Upper lobe of right lung (tissue), 1 donor: Measurements from ENCODE around the gene ALPP. TPM values are rescaled to one million over a fixed set of nuclear protein-coding genes. Genes with fewer than 3 reads are reported as not detected.

ENCODE experiments used
- ATAC-seq: fragments of 200-7000 bp; cut with Tn5 transposase; one replicate; pipeline ENCODE4 v1.9.1; 2020; ENCODE audit warnings: mild to moderate bottlenecking, moderate library complexity
- DNase-seq: peaks from one replicate; pipeline ENCODE4 v3.0.0-alpha.2; 2020
- H3K27ac ChIP-seq: fragments of 200-600 bp; one replicate; pipeline ENCODE4 v1.8.0; 2022
- H3K27me3 ChIP-seq: fragments of 200-600 bp; one replicate; pipeline ENCODE4 v1.8.0; 2022; ENCODE audit warnings: mild to moderate bottlenecking
- H3K36me3 ChIP-seq: fragments of 200-600 bp; one replicate; pipeline ENCODE4 v1.8.0; 2022
- H3K4me1 ChIP-seq: fragments of 200-600 bp; one replicate; pipeline ENCODE4 v1.8.0; 2022
- H3K4me3 ChIP-seq: fragments of 200-600 bp; one replicate; pipeline ENCODE4 v1.8.0; 2022; ENCODE audit warnings: mild to moderate bottlenecking
- H3K9me3 ChIP-seq: fragments of 200-600 bp; one replicate; pipeline ENCODE4 v1.8.0; 2022
- intact Hi-C: fragments of 100-400 bp; cut with DNase I; formaldehyde crosslinking; loops from one replicate; pipeline ENCODE4 v1.11.0; 2022
- total RNA-seq: library from RNA; stranded (reverse); fragmentation: NEBNext Ultra II Directional; extraction: Animal tissue kit (Norgen Biotek cat#: 25700); gene quantifications from one replicate; pipeline ENCODE4 v1.2.1, GENCODE V29; 2021
- TF ChIP-seq, protein P1 (sequence below): fragments of 200-600 bp; IDR thresholded peaks from one replicate; pipeline ENCODE4 v1.8.0; 2022; ENCODE audit warnings: antibody characterized with exemption
- donor health status: DM: no; HTN: yes; CAD: no; lungs with severe emphysema.

ALPP gene
- total RNA-seq, 1 donor from 2014 or later = 9.5 TPM

DNA sequence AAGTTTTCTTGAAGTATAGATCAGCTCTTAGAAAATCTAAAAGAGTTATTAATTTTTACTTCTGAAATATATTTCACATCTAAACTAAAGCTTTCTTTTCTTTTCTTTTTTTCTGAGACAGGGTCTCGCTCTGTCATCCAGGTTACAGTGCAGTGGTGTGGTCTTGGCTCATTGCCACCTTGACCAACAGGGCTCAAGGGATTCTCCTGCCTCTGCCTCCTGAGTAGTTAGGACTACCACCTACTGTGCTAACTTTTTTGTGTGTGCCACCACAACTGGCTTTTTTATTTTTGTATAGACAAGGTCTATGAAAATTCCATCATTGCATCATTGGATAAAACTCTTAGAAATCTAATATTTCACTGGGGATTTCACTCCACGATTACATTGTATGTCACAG, 18.1 kb downstream of the ALPP start:
- DNase-seq (no peak), ATAC-seq (no peak)
- Histone ChIP-seq H3K9me3 (no peaks in the 10 kb centered on the region), H3K4me3 (no peak overlapping the region), H3K27ac (no peak overlapping the region), H3K27me3 (peaks cover 6% of the 10 kb centered on the region), H3K4me1 (no peaks in the 10 kb centered on the region), H3K36me3 (no peaks in the 10 kb centered on the region)
- TF ChIP-seq, protein P1, sequence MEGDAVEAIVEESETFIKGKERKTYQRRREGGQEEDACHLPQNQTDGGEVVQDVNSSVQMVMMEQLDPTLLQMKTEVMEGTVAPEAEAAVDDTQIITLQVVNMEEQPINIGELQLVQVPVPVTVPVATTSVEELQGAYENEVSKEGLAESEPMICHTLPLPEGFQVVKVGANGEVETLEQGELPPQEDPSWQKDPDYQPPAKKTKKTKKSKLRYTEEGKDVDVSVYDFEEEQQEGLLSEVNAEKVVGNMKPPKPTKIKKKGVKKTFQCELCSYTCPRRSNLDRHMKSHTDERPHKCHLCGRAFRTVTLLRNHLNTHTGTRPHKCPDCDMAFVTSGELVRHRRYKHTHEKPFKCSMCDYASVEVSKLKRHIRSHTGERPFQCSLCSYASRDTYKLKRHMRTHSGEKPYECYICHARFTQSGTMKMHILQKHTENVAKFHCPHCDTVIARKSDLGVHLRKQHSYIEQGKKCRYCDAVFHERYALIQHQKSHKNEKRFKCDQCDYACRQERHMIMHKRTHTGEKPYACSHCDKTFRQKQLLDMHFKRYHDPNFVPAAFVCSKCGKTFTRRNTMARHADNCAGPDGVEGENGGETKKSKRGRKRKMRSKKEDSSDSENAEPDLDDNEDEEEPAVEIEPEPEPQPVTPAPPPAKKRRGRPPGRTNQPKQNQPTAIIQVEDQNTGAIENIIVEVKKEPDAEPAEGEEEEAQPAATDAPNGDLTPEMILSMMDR = no peak
- intact Hi-C loops = no loop called here

DNA sequence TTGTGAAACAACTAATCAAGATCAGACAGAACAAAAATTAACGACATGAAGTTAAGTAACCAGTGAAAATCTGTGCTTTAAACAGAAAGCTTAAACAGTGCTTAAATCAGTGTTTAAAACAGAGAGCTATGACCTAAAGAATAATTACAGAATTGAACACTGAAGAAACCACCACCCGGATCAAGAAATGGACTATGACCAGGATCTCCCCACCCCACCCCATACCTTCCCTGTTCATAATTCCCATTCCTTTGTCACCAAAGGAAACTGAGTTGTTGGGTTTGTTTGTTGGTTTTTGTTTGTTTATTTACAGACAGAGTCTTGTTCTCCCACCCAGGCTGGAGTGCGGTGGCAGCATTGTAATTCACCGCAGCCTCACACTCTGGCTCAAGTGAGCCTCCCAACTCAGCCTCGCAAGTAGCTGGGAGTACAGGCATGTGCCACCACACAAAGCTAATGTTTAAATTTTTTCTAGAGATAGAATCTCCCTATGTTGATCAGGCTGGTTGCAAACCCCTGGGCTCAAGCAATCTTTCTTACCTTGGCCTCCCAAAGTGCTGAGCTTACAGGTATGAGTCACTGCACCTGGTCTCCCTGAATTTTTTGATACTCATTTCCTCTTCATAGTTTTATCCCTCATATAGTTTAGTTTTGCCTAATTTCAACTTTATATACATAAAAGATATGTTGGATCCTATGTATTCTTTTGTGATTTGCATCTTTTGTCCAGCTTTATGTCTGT, 19.9 kb downstream of the ALPP start:
- Histone ChIP-seq H3K27me3 (peaks cover 6% of the 10 kb centered on the region), H3K4me3 (no peak overlapping the region), H3K9me3 (no peaks in the 10 kb centered on the region), H3K36me3 (no peaks in the 10 kb centered on the region), H3K27ac (no peak overlapping the region), H3K4me1 (no peaks in the 10 kb centered on the region)
- TF ChIP-seq, protein P1 = no peak
- intact Hi-C loops = no loop called here
- DNase-seq (peak; percentile 7), ATAC-seq (no peak)

DNA sequence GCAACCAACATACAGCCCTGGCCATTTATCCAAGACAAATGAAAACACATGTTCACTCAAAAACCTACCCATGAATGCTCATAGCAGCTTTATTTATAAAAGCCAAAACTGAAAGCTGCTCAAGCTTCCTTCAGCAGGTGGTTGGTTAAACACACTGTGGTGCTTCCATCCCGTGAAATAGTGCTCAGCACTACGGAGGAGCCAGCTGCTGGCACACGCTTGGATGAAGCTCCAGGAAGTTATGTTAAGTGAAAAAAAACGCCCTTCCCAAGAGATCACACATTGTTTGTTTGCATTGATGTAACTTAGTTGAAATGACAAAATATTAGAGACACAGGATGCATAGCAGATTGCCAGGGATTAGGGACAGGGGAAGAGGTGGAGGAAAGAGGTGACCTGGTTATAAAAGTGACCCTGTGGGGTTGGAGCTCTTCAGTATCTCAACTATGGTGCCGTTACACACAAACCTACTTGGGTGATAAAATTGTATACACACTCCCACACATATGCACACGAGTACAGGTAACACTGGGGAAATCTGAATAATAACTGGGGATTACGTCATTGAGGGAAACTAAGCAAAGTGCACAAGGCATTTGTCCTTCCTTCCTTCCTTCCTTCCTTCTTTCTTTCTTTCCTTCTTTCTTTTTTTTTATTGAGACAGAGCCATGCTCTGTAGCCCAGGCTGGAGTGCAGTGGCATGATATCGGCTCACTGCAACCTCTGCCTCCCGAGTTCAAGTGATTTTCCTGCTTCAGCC, 21.9 kb downstream of the ALPP start:
- no peaks in the 10 kb centered on the region for H3K4me1 ChIP-seq
- no peak for DNase-seq
- H3K36me3 ChIP-seq = no peaks in the 10 kb centered on the region
- H3K27ac ChIP-seq = no peak overlapping the region
- no peaks in the 10 kb centered on the region for H3K9me3 ChIP-seq
- ATAC-seq = no peak
- H3K4me3 ChIP-seq = no peak overlapping the region
- intact Hi-C loops = no loop called here
- H3K27me3 ChIP-seq = peaks cover 6% of the 10 kb centered on the region
- TF ChIP-seq, protein P1 = no peak

DNA sequence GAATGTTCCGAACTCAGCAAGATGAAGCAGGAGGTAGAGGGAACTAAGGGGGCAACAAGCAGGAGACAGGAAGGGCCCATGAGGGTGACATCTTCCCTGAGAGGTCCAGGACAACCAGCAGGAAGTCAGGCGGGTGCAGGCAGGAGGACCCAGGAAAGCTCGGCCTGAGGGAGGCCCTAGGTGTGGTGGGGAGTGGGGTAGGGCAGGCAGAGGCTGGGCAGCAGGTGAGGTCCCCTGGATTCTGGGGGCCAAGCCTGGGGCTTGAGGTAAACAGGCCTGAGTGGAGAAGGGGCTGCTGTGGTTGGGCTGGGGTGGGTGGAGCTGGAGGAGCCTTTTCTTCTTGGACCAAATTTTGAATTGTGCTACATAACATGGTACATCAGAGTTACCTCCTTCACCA, 24.0 kb downstream of the ALPP start:
- no peaks in the 10 kb centered on the region for H3K27me3 ChIP-seq
- no peaks in the 10 kb centered on the region for H3K4me1 ChIP-seq
- no peak overlapping the region for H3K4me3 ChIP-seq
- no peaks in the 10 kb centered on the region for H3K9me3 ChIP-seq
- TF ChIP-seq, protein P1 = no peak
- H3K36me3 ChIP-seq = no peaks in the 10 kb centered on the region
- ATAC-seq = peak; percentile 19
- H3K27ac ChIP-seq = no peak overlapping the region
- intact Hi-C loops = no loop called here
- peak; percentile 38 for DNase-seq

DNA sequence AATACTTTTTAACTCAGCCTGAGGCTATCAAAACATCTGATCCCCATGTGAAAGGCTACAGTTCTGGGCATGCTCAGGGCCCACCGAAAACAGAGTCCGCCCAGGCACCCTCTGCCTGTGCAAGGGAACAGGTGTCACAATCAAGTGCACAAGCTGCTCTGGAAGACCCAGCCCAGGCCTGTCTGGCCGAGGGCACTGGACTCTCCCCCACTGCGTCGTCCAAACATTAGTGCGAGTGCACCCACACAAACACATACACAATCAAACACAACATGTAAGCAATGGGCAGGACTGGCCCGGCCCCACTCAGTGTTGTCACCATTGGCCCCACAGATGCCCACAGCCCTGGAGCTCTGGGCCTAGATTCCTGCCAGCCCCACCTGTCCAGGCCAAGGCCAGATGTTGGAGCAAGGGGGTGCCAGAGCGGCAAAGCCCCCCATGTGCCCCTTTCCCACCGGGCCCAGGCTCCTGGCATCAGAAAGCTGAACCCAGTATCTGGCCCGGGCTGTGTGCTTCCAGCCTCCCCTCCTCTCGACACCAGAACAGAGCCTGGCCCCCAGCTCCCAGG, 27.5 kb downstream of the ALPP start:
- no peaks in the 10 kb centered on the region for H3K9me3 ChIP-seq
- no peaks in the 10 kb centered on the region for H3K4me1 ChIP-seq
- TF ChIP-seq, protein P1 = no peak
- ATAC-seq (no peak), DNase-seq (peak; percentile 35)
- H3K4me3 ChIP-seq = no peak overlapping the region
- no peaks in the 10 kb centered on the region for H3K36me3 ChIP-seq
- intact Hi-C loops = no loop called here
- no peaks in the 10 kb centered on the region for H3K27me3 ChIP-seq
- H3K27ac ChIP-seq = no peak overlapping the region
